Loucy (cell line): ENCODE results near the gene RAPGEF5.

Source experiments
- H2AFZ ChIP-seq: fragments of 200-600 bp; sonication (generic); 2 replicates; pipeline ENCODE4 v1.6.0; 2016; ENCODE audit warnings: antibody characterized with exemption, mild to moderate bottlenecking, low read length, moderate library complexity
- H3F3A ChIP-seq: fragments of 200-600 bp; 2 replicates; pipeline ENCODE4 v1.6.0; 2016; ENCODE audit warnings: antibody characterized with exemption, low read depth, mild to moderate bottlenecking
- H3K27me3 ChIP-seq: fragments of 200-600 bp; sonication (generic); 2 replicates; pipeline ENCODE4 v1.6.1; 2014; ENCODE audit warnings: low read length, mild to moderate bottlenecking; ENCODE audit not compliant: insufficient read depth, poor library complexity, severe bottlenecking
- H3K36me3 ChIP-seq: fragments of 200-600 bp; sonication (generic); 2 replicates; pipeline ENCODE4 v1.6.1; 2016; ENCODE audit warnings: low read length; ENCODE audit not compliant: insufficient read depth
- H3K4me1 ChIP-seq: fragments of 200-600 bp; sonication (generic); 2 replicates; pipeline ENCODE4 v1.5.1; 2014; ENCODE audit warnings: low read length, mild to moderate bottlenecking; ENCODE audit not compliant: insufficient read depth, poor library complexity, severe bottlenecking
- H3K4me2 ChIP-seq: fragments of 200-600 bp; sonication (generic); 2 replicates; pipeline ENCODE4 v1.6.0; 2014; ENCODE audit warnings: antibody characterized with exemption, low read length, low read depth, mild to moderate bottlenecking; ENCODE audit not compliant: poor library complexity, severe bottlenecking
- H3K4me3 ChIP-seq: fragments of 200-600 bp; sonication (generic); 2 replicates; pipeline ENCODE4 v1.5.1; 2014; ENCODE audit warnings: low read length, mild to moderate bottlenecking, mixed read lengths; ENCODE audit not compliant: poor library complexity, severe bottlenecking
- H3K79me2 ChIP-seq: fragments of 200-600 bp; sonication (generic); 2 replicates; pipeline ENCODE4 v1.6.1; 2014; ENCODE audit warnings: low read length; ENCODE audit not compliant: insufficient read depth
- H3K9ac ChIP-seq: fragments of 200-600 bp; sonication (generic); 2 replicates; pipeline ENCODE4 v1.6.0; 2014; ENCODE audit warnings: mild to moderate bottlenecking, low read depth, low read length, moderate library complexity; ENCODE audit not compliant: poor library complexity, severe bottlenecking
- H3K9me2 ChIP-seq: fragments of 200-600 bp; sonication (generic); replicated peaks from 2 replicates; pipeline ENCODE4 v1.6.1; 2016; ENCODE audit warnings: low read depth, low read length, mixed read lengths
- H3K9me3 ChIP-seq: fragments of 200-600 bp; sonication (generic); 2 replicates; pipeline ENCODE4 v1.6.1; 2014; ENCODE audit warnings: mild to moderate bottlenecking, antibody characterized with exemption, low read length, low read depth; ENCODE audit not compliant: insufficient read depth
- H4K20me1 ChIP-seq: fragments of 200-600 bp; sonication (generic); 2 replicates; pipeline ENCODE4 v1.6.0; 2014; ENCODE audit warnings: antibody characterized with exemption, low read length, mild to moderate bottlenecking; ENCODE audit not compliant: insufficient read depth, poor library complexity, severe bottlenecking
- EZH2phosphoT487 ChIP-seq: fragments of 200-600 bp; IDR thresholded peaks from 2 replicates; pipeline ENCODE4 v1.6.1; 2018; ENCODE audit warnings: antibody characterized with exemption, mild to moderate bottlenecking, moderate library complexity, borderline replicate concordance
- TF ChIP-seq, protein P1 (sequence below): fragments of 200-600 bp; sonication (generic); conservative IDR thresholded peaks from 2 replicates; pipeline ENCODE4 v1.5.1; 2014; ENCODE audit warnings: mild to moderate bottlenecking, antibody characterized with exemption, low read length

RAPGEF5 gene

DNA sequence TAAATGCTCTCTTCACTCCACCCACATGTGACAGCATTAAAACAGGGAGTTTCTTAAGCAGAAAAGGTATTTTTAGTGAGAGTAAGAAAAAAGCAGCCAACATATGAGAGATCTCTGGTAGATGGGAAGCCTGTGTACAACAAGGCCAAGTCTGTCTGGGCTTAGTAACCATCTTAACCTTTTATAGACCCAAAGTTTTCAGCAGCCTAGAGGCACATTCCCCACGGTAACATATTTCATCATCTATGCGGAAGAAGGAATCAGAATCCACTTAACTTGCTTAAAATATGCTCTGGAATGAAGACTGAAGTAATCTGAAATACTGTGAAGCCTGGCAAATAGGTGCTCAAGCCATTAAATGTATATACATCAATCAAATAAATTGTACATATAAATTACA lies 127.8 kb downstream of the RAPGEF5 start:
- H3K36me3 ChIP-seq = no peaks in the 10 kb centered on the region

DNA sequence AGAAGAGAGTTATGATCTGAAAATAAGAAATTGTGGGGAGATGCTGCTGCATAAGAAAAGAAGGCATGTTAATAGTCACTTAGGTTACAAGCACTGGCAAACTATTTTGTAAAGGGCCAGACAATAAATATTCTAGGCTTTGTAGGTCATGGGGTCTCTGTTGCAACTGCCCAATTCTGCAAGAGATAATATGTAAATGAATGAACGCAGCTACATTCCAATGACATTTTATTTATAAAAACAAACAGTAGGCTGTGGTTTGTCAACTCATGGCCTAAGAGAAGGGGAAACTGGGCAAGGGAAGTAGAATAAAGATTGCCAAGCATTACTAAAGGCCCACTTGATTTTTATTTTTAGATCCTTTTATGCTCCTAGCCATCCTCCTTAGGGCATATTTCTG lies 133.1 kb downstream of the RAPGEF5 start:
- H4K20me1 ChIP-seq = no peaks in the 10 kb centered on the region
- TF ChIP-seq EZH2phosphoT487 = no peak
- TF ChIP-seq, protein P1, sequence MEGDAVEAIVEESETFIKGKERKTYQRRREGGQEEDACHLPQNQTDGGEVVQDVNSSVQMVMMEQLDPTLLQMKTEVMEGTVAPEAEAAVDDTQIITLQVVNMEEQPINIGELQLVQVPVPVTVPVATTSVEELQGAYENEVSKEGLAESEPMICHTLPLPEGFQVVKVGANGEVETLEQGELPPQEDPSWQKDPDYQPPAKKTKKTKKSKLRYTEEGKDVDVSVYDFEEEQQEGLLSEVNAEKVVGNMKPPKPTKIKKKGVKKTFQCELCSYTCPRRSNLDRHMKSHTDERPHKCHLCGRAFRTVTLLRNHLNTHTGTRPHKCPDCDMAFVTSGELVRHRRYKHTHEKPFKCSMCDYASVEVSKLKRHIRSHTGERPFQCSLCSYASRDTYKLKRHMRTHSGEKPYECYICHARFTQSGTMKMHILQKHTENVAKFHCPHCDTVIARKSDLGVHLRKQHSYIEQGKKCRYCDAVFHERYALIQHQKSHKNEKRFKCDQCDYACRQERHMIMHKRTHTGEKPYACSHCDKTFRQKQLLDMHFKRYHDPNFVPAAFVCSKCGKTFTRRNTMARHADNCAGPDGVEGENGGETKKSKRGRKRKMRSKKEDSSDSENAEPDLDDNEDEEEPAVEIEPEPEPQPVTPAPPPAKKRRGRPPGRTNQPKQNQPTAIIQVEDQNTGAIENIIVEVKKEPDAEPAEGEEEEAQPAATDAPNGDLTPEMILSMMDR = no peak

More for the DNA sequence above, 127.8 kb downstream of the RAPGEF5 start:
- no peaks in the 10 kb centered on the region for H3F3A ChIP-seq
- no peak overlapping the region for H2AFZ ChIP-seq
- H3K79me2 ChIP-seq = no peaks in the 10 kb centered on the region
- H3K4me1 ChIP-seq = no peaks in the 10 kb centered on the region
- H3K4me3 ChIP-seq = no peak overlapping the region
- no peaks in the 10 kb centered on the region for H3K9me3 ChIP-seq
- no peak for TF ChIP-seq EZH2phosphoT487
- TF ChIP-seq, protein P1 = no peak
- no peaks in the 10 kb centered on the region for H3K27me3 ChIP-seq
- no peaks in the 10 kb centered on the region for H4K20me1 ChIP-seq
- H3K9ac ChIP-seq = no peak overlapping the region
- no peak overlapping the region for H3K4me2 ChIP-seq
- H3K9me2 ChIP-seq = no peaks in the 10 kb centered on the region

DNA sequence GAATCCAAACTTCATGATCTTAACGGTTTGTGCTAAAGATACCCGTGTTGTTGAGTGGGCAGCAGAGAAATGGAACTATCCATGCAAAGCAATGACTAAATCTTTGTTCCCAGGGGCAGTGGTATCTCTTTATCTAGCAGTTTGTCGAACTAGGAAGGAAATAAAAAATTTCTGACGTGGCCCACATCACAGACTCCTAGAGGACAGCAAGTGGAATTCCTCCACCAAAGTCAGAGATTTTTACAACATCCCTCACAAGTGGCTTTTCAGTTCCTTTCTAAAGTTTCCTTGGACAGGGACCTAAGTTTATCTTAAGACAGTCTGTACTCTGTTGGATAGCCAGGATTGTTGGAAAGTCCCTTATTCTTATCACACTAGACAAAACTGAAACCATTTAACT lies 136.0 kb downstream of the RAPGEF5 start:
- Histone ChIP-seq H4K20me1 (no peaks in the 10 kb centered on the region), H3K9ac (no peak overlapping the region), H2AFZ (no peak overlapping the region), H3F3A (no peaks in the 10 kb centered on the region), H3K9me2 (no peaks in the 10 kb centered on the region), H3K4me3 (no peak overlapping the region), H3K36me3 (no peaks in the 10 kb centered on the region; the same call in 1 of the 2 replicates), H3K4me2 (no peak overlapping the region), H3K27me3 (no peaks in the 10 kb centered on the region), H3K79me2 (no peaks in the 10 kb centered on the region), H3K4me1 (peaks cover 18% of the 10 kb centered on the region), H3K9me3 (no peaks in the 10 kb centered on the region)
- TF ChIP-seq, protein P1 = no peak
- no peak for TF ChIP-seq EZH2phosphoT487

More for the DNA sequence above, 133.1 kb downstream of the RAPGEF5 start:
- no peak overlapping the region for H3K4me2 ChIP-seq
- no peaks in the 10 kb centered on the region for H3K79me2 ChIP-seq
- no peaks in the 10 kb centered on the region for H3K9me3 ChIP-seq
- H3K9me2 ChIP-seq = no peaks in the 10 kb centered on the region
- H3K4me3 ChIP-seq = no peak overlapping the region
- H2AFZ ChIP-seq = no peak overlapping the region
- H3K9ac ChIP-seq = no peak overlapping the region
- H3F3A ChIP-seq = no peaks in the 10 kb centered on the region
- H3K4me1 ChIP-seq = no peaks in the 10 kb centered on the region
- H3K36me3 ChIP-seq = no peaks in the 10 kb centered on the region; the same call in 1 of the 2 replicates
- no peaks in the 10 kb centered on the region for H3K27me3 ChIP-seq
